Middle frontal gyrus (tissue), 1 donor: ENCODE data around the gene MFAP4.

ENCODE experiments used
- DNase-seq: peaks from one replicate; pipeline ENCODE4 v3.0.0-alpha.2; 2015; ENCODE audit warnings: low spot score; ENCODE audit errors: extremely low spot score

MFAP4 gene

DNA sequence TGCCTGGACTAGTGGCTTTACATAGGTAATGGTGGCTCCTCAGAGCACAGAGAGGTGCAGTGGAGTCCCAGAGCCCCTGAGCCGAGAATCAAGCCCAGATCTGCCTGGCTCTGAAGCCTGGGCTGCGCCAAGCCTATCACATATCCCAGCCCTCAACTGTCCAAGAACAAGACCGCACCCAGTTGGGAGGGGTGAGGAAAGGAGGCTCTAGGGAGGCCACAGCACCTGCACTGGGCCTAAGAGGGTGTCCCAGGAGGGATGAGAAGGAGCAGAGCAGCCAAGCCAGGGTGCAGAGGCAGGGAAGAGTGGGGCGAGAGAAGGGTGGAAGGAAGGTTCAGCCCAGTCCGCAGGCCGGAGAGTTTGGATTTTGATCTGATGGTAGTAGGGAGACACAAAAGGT, 23.1 kb upstream of the MFAP4 start:
- DNase-seq = no peak

DNA sequence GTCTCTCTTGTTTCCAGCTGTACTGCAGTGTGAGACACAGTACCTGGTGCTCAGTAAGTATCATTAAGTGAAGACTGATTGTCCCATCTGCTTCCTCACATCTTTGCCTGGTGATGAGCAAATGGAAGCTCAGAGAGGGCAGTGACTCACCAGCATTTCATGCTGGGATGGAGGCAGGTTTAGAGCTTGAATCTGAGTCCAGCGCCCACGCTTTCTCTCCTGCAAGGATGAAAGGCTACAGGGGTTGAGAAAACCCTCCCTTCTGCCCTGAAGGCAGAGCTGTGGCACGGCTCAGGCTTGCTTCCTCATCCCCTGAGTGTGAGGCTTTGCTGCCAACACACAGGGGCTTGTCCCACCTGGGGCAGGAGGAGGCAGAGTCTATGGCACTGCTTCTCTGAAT, 22.5 kb upstream of the MFAP4 start:
- DNase-seq = no peak

DNA sequence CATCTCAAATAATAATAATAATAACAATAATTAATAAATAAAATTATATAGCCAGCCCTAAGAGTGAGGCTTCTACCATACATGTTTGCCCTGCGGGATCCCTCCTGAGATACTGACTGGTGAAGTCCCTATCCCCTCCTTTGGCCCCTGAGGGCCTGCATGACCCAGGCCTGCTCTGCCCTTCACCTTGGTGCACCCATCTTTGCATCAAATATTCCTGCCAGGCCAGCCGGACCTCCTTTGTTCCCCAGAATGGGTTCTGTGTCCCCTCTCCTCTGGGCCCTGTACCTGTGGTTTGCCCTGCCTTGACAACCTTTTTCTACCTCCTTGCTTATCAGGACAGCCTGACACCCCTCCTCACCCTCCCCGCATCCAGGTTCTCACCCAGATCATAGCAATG, 22.1 kb upstream of the MFAP4 start:
- no peak for DNase-seq

DNA sequence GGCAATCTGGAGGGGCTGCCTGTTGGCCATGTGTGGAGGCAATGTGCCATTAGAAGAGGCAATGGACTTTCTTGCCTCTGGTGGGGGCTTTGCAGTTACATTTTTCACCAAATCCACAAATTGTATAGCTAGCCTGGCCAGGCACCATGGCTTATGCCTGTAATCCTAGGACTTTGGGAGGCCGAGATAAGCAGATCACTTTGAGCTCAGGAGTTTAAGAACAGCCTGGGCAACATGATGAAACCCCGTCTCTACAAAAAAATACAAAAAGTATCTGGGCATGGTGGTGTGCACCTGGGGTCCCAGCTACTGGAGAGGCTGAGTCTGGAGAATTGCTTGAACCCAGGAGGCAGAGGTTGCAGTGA, 21.3 kb upstream of the MFAP4 start:
- no peak for DNase-seq

DNA sequence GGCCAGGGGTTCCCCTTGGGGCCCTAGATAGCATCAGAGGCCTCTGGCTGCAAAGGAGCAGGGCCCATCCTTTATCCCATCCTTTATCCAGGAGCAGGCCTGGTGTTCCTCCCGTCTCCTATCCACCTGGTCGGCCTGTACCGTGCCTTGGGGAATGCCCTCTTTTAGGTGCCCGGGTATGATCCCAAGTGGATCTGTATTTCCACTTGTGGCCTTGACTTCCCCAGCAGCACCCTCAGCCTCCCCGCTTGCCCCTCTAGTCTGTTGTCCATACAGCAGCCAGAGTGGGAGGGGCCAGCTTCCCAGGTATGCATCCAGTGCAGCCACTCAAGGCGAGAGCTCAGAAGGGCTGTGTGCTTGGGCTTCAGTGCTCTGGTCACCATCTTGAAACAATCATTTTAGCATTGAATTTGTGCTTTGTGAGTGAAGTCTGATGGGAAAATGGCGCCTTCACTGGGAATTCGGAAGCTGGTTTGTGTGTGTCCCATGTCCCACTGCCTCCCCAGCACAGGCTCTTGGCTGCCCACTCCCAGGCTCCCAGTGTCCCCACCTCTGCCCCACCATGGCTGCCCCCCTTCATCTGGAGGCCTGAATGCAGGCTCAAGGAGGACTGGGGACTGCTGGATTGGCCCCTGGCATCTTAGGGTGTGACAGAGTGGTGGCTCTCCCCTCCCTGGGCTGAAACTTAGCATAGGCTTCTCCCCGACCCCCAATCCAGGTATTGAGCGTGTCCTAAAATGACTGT, 20.8 kb upstream of the MFAP4 start:
- no peak for DNase-seq

DNA sequence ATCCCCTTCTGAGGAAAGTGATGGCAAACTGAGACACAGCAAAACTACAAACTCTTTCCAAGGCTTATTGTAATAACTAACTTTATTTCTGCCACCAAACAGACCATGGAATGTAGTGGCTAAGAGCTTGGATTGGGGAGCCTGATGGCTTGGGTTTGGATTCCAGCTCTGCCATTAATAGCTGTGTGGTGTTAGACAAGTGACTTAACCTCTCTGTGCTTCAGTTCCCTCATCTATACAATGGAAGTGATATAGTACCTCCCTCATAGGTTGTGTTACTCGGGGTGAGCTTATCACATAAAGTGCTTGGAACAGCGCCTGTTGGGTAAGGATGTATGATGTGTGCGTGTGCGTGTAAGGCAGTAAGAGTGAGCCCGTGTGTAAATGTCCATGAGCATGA, 18.1 kb upstream of the MFAP4 start:
- DNase-seq = no peak

DNA sequence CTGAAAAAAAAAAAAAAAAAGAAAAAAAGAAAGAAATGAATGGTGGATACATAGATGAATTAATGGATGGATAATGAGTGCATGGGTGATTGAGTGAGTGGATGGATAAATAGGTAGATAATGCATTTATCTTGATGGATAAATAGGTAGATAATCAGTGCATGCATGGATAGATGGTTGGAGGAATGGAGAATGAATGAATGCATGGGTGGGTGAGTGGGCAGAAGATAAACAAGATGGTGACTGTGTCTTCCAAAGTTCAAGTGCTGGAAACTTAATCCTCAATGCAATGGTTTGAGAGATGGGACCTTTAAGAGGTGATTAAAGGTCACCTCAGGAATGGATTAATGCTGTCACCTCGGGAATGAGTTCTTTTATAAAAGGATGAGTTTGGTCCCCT, 17.3 kb upstream of the MFAP4 start:
- DNase-seq = no peak

DNA sequence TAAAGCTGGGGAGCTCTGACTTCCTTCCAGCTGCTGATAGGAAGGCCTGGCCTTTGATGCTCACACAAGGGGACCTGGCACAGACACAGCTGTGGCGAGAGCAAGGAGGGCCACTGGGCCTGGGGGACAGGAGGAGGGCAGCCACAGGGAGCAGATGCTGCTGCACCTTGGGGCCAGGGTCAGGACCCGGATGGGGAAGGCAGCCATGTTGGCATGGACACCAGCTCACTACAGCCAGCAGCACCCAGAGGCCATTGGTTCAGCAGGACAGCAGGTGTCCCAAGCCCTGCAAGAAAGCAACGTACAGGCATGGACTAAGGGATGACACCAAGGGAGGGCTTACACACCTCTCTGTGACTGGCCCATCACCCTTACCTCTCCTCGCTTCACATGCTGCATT, 16.0 kb upstream of the MFAP4 start:
- no peak for DNase-seq

DNA sequence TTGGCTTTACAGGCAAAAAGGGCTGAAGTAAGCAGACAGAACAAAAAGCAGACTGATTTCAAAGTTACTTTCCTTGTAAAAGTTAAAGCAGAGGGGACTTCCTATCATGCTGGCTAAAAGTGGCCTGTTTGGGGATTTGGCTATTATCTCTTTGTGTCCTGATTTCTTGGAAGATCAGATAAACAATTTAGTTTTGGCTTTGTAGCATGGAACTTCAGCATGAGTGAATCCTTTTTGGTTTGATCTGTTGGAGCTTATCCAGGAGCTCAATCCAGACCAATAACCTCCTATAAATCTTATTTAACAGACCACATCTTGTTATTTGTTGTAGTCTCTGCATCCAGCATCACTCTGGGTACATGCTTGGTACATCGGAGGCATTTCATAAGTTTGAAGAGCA, 15.2 kb upstream of the MFAP4 start:
- no peak for DNase-seq

DNA sequence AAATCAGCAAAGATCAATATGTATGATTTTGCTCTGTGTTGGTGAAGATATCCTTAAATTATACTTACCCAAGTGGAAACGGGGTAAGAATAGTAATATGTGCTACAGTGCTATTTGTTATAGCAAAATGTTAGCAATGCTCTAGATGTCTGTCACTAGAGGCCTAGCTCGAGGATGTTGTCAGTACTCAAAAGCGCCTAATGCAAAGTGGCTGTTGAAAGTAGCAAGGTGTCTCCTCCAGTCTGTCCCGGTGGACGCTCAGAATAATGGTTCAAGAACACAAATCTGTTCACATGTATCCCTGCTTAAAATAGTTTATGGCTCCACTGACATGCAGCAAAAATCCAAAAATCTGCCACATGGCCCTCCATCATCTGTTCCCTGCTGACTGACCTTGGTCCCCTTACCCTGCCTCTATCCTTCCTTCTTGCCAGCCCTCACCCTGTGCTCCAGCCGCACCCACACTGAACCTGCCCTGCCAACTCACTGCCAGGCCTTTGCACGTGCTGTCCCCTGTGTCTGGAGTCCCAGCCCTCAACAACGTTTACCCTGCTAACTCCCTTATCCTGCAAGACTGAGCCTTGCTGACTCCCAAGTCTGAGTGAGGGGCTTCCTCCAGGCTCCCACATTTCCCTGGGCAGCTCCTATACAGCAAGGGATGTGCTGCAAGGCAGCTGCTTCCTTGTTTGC, 14.5 kb upstream of the MFAP4 start:
- DNase-seq = no peak

DNA sequence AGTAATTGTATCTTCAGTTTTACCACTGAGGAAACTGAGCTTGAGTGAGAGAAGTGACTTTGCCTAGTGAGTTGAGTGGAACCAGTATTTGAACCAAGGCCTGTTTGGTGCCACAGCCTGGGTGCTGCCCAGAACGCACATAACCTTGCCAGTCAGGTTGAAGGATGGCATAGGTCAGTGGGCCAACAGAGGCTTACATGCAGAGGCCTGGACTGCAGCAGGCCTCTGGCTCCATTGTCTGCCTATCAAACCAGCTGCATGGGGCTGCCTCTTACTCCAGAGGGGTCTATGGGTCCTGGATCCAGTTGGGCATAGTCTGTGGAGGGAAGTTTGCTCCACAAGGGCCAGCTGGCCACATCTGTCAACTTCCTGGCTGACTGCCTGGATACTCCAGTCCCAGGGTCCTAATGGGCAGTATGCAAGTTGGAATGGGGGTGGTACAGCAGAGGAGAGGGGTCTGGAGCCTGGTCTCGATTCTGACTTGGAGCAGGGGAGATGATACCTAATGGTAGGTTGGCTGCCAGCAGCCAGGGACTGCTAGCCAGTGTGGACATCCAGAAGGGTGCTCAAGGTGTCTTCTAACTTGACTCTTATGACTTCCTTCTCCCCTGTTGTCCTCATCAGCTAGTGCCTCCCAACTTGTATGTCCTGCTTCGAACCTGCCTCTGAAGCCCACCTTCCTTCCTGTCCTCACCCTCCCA, 12.9 kb upstream of the MFAP4 start:
- DNase-seq = no peak

DNA sequence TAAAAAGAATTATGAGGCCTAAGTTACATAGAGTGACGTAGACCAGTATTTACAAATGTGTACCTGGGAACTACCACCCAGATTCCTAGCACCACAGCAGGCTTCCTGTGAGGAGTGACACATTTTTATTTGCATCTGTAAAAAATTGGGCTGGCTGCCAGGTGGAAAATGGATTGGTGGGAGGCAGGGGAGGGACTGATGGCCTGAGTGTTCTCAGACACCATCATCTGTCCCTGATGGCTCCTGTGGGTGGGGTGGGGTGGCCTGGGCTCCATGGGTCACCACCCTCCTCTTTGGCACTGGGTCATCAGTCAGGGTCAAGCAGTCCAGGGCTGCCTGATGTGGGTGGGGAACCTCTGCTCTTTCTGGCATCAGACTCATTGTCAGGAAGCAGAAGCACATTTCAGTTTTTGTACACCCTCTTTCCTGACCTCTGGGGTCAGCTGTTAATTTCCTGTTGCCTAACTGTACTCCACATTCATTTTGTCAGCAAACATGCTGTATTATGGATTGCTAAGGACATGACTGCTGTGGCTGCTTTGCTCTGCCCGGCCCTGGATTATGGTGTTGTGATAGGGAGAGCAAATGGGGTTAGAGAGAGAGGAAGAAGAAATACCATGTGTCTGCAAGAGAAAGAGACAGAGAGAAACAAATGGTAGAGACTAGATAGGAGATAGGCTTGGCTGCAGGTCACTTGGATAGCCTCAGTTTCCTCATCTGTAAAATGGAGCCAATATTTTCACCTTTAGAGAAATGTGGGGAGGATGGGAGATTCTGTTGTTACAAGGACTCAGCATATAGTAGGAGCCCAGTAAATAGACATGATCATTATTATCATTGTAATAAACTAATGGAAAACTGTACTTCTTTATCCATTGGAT, 11.6 kb upstream of the MFAP4 start:
- DNase-seq = no peak

DNA sequence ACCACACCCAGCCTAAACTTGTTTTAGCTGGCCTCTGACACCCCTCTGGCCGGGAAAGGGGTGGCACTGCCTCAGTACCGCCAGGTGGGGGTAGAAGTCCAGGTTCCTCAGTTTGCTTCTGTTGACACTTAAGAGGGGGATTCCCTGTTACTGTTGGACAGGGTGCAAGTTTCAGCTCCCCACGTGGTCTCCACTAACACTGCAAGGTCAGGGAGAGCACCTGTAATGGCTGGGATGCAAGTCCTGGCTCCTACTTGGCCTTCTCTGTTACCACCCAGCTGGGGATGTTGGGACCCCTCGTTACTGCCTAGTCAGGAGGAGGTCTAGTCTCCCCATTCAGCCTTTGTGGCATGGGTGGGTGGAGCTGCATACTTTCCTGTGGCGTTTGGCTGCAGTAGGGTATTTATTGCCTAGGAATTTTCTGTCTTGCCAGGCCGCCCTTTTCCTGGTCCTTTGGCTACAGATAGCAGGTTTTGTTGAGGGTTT, 10.6 kb upstream of the MFAP4 start:
- DNase-seq = no peak

DNA sequence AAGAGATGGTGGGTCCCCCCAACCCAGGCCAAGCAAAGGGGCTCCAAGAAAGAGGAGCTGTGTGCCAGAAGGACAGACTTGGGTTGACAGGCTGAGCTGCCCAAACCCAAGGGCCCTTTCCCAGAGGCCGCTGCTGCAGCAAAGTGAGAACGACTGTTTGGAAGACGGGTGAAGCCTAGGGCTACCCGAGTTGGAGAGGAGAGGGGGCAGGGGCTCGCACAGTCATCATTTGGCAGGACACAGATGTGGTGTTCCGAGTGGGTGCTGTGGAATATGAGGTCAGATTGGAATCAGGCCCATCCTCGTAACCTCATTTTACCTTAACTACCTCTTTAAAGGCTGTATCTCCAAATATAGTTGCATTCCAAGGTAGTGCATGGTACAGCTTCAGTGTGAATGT, 5.3 kb upstream of the MFAP4 start:
- DNase-seq = no peak

DNA sequence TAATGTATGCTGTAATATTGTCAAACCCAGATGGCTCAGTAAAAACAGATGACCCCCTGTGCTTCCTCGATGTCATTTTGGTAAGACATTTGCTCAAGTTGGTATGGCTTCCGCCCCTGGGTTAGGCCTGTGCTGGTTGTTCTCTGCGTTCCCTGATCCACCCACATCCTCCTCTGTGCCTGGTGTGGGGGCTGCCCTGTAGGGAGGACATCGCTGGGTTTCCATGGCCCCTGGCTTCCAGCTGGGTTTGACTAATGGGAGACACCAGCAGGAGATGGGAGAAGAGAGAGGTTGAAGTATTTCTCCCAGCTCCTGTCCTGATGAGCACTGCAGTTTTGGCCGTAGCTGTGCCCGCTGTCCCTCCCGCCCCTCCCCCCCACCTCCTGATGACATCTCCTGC, 4.4 kb upstream of the MFAP4 start:
- DNase-seq = no peak

DNA sequence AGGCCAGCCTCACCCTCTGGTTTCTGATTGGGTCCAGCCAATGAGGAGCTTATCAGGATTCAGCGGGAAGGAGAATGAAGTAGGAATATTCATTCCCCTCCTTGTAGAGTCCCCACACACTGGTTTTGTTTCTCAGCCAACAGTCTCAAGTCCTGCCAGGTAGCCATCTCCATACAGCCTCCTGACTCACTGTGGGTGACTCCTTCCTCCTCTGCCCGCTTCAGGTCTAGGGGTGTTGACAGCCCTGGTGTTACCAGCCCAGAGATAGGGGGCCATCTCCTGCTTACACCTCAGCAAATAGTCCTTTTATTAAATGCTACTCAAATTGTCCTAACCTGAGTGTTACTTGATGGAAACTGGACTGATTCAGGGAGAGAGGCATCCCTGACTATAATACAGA, 4.0 kb upstream of the MFAP4 start:
- no peak for DNase-seq

DNA sequence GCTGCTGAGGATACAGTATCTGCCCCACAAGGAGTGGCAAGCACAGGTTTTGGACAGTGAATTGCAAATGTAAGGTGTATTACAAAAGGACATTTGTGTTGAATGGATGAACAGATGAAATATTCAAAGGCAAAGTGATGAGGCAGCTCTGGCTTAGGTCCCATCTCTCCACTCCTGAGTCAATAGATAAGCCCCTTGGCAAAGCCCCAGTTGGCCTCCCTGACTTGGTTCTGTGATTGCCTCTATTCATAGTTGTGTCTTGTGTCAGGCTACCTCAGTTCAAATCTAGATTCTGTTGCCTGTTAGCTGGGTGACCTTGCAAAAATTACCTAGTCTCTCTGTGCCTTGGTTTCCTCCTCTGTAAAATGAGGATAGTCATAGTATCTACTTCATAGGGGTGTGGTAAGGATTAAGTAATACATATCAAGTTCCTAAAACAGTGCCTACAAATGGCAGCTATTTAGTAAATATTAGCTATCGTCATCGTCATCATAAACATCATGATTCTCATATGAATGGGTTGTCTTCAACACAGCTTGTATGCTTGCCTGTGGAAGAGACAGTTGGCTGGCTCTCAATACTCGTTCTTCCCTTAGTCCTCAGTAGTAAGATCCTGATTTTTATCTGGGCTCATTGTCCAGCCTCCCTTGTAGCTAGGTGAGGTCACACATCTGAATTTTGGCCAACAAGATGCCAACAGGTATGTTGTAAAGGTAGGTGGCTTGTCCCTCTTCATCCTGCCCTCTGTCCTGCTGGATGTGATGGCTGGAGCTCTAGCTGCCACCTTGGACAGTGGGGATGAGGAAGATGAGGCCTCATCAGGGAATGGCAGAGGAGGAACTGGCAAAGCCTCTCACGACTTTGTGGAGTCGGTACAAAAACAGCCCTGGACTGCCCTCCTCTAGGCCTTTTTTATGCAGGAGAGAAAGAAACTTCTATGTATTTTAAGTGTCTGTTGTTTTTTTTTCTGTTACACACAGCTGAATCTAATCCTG, 2.1 kb upstream of the MFAP4 start:
- DNase-seq = no peak

DNA sequence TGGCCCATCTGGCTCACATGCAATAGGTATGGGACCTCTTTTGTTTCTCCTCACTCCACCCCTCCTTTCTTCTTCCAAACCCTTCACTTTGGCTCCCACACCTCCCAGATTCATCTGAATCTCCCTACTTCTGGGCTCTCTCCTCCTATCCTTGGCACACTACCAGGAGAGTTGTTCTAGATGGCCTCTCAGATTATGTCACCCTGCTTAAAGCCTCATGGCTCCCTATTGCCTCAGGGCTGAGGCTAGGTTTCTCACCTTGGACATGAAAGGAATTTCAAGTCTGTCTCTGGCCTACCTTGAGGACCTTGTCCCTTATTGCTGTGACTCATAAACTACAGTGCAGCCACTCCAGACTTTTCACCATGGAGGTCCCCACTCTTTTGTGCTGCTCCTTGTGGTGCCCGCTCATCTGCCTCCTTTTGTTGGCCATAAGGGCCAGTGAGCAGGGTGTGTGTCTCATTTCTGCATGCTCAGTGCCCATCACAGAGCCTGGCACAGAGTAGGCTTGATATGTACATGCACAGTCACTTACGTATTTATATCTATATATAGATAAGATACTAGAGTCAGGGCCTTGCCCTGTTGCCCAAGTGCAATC, 1.0 kb upstream of the MFAP4 start:
- no peak for DNase-seq

DNA sequence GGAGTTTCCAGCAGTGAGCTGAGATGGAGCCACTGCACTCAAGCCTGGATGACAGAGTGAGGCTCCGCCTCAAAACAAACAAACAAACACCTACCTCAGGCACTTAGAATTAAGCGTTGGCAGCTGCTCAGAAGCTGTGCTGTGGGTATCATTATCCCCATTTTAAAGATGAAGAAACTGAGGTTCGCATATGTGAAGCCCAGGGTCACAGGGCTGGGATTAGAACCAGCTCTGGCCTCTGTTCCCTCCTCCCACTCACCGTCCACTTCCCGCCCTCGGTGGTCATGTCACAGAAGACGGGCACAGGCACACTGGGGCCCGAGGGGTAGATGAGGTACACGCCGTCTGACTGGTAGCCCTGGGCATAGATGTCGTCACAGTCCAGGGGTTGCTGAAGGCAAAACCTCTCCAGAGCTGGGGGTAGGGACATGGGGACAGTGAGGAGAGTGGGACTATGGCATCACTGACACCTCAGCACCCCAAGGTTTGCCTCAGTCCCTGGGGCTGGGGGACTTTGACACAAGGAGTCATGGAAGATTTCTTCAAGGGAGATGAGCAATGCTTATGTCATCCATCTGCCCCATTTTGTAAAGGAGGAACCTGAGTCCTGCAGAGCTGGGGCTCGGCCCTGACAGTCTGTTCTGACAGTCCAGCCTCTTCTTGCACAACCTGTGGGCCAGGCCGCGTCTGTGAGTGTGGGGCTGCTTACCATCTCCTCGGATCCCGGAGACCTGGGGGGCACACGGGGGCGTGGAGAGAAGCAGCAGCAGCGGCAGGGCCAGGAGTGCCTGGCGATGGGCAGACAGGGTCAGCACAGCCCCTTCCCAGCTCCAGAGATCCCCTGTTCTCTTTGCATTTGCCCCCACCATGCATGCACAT, 700 bp downstream of the MFAP4 start:
- no peak for DNase-seq
